GM12801 (cell line): Measurements from ENCODE around the gene THOP1.

ENCODE experiments used
- TF ChIP-seq, protein P1 (sequence below): IDR thresholded peaks from one replicate; pipeline ENCODE4 v1.5.1; 2011; ENCODE audit warnings: control low read depth; ENCODE audit not compliant: insufficient read length; ENCODE audit errors: extremely low read depth

THOP1 gene

DNA sequence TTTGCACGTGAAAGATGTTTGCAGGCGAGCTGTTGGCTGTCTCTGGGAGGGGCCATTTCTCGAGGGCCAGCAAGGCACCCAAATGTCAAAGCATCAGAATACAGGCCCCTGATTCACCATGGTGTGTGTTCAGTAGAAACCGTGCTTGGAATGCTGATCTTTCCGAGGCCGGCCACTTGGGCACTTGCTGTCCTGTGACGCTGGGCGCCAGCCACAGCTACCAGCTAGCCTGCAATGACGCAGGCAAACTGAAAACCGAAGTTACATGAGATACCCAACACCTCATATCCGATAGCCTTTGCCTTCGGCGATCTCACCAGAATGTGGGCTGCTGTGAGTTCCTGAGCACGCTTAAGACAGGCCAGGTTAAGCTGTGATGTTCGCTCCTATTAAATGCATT lies 12.0 kb downstream of the THOP1 start:
- TF ChIP-seq, protein P1, sequence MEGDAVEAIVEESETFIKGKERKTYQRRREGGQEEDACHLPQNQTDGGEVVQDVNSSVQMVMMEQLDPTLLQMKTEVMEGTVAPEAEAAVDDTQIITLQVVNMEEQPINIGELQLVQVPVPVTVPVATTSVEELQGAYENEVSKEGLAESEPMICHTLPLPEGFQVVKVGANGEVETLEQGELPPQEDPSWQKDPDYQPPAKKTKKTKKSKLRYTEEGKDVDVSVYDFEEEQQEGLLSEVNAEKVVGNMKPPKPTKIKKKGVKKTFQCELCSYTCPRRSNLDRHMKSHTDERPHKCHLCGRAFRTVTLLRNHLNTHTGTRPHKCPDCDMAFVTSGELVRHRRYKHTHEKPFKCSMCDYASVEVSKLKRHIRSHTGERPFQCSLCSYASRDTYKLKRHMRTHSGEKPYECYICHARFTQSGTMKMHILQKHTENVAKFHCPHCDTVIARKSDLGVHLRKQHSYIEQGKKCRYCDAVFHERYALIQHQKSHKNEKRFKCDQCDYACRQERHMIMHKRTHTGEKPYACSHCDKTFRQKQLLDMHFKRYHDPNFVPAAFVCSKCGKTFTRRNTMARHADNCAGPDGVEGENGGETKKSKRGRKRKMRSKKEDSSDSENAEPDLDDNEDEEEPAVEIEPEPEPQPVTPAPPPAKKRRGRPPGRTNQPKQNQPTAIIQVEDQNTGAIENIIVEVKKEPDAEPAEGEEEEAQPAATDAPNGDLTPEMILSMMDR = no peak

DNA sequence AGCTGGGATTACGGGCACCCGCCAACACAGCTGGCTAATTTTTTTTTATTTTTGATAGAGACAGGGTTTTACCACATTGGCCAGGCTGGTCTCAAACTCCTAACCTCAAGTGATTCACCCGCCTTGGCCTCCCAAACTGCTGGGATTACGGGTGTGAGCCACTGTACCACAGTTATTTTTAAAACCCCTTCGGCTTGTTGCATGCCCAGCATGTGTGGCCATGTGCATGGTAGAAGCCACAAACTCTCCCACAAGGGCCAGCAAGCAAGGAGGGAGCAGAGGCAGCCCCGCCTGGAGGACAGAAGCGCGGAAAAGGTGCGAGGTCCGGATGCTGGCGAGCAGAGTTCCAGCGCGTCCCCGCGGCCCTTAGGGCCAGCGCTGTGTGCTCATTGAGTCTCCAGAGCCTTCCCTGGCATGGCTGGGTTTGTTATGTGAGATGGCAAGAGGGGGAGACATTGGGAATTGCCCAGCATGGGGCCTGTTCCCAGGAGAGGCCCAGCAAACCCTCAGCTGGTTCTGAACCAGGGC lies 12.9 kb downstream of the THOP1 start:
- TF ChIP-seq, protein P1 = no peak

DNA sequence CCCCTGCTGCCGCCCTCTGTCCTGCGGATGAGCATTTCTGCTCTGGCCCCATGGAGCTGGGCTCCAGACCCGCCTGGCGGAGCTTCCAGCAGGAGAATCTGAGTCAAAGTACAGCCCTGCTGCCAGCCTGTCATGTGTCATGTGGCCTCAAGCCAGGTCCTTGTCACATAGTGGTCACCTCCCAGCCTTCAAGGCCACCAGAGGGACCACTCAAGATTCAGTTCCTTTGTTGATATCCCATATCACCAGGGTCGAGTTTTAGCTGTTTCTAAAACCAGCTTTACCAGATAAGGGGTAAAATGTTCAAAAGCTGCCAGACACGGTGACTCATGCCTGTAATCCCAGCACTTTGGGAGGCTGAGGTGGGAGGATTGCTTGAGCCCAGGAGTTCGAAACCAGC lies 13.4 kb downstream of the THOP1 start:
- TF ChIP-seq, protein P1 = no peak

DNA sequence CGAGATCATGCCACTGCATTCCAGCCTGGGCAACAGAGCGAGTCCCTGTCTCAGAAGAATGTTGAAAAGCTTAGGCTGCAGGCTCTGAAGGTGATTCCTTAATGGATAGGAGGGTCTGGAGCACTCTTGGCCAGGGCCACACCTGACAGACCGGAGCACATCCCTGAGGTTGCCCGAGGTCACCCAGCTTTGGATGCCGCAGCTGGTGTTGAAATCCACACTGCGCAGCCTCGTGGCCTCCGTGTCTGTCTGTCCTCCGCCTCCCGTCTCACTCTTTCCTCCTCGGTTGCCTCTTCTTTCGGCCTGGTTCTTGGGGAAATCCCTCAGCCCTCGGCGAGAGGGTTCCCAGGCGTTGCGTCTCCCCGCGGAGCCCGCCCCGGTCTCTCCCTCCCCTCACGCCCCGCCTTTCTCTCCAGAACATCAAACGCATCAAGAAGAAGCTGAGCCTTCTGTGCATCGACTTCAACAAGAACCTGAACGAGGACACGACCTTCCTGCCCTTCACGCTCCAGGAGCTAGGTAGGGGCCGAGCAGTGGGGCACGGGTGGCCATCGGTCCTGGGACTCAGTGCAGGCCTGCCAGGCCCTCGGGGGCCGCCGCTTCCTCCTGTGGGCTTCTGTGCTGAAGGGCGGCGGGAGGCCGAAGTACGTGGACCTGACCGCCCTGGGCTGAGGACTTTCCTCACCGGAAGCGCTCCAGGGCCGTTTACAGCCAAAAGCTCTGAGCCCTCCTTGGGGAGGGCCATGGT lies 14.1 kb downstream of the THOP1 start:
- TF ChIP-seq, protein P1 = no peak

DNA sequence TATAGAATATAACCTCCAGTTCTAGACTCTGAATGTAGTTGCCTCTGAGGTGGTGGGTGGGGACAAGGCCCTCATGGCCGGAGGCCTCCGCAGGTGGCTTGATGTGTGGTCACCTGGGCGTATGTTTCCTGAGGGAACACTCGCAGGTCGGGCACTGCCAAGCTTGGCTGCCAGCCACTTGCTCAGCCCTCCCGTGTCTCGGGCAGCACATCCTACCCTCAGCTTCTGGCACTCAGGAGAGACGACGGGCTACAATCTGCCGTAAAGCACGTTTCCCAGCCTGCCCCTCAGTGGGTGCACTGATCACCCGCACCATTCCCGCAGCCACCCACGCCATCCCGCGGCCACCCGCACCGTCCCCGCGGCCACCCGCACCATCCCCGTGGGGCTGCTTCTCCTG lies 15.2 kb downstream of the THOP1 start:
- TF ChIP-seq, protein P1 = no peak

DNA sequence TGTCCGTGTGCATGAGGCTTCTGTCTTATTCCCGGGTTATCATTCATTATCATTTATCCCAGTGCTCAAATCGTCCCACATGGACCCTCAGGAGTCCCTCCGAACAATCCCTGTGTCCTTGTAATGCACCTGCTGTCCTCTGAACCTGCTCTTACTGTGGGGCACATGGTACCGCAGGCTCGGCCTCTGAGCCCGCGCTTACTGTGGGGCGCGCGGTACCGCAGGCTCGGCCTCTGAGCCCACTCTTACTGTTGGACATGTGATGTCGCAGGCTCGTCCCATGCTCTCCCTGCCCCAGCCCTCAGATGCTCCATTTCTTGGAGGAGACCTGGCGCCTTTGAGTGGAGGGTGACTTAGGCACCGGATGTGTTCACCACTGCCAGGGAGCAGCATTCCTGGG lies 17.5 kb downstream of the THOP1 start:
- TF ChIP-seq, protein P1 = no peak

DNA sequence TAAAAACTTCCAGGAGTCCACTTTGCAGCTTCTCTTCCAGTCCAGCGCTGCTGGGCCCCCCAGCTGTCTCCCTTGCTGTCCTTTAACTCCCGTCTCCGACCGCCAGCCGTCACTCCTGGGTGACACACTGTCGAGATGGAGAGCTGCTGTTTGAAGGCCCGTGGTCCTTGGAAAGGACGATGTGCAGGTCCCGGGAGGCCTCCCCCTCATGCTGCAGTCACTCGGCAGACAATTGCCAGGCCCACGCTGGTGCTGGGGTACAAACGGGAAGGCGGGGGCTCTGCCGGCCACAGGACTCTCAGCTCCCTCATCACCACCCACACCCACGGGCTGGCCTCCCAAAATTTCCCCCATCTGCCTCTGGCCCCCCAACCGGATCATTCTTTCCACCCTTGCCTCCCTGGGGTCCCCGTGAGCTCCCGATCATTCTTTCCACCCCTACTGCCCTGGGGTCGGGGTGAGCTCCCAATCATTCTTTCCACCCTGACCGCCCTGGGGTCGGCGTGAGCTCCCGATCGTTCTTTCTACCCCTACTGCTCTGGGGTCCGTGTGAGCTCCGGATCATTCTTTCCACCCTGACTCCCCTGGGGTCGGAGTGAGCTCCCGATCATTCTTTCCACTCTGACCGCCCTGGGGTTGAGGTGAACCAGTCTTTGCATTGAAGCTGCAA lies 18.3 kb downstream of the THOP1 start:
- TF ChIP-seq, protein P1 = no peak
